Duodenal mucosa (tissue), 2 donors: Measurements from ENCODE around the gene AGAP3.

Source experiments
- H3K27ac ChIP-seq: one replicate; pipeline ENCODE4 v1.7.0; 2013; ENCODE audit warnings: low read depth, low read length
- H3K27me3 ChIP-seq, 2 donors: one replicate each; pipeline ENCODE4 v1.7.0; 2013; ENCODE audit warnings: low read length in 2 of 2, control low read depth in 1 of 2; ENCODE audit not compliant: insufficient read depth in 2 of 2, control insufficient read depth in 1 of 2
- H3K36me3 ChIP-seq, 2 donors: one replicate each; pipeline ENCODE4 v1.7.0; 2013; ENCODE audit warnings: low read length in 2 of 2, control low read depth in 1 of 2; ENCODE audit not compliant: insufficient read depth in 2 of 2, control insufficient read depth in 1 of 2
- H3K4me1 ChIP-seq, 2 donors: one replicate each; pipeline ENCODE4 v1.7.0; 2013; ENCODE audit warnings: low read length in 2 of 2, control low read depth in 1 of 2; ENCODE audit not compliant: insufficient read depth in 2 of 2, control insufficient read depth in 1 of 2
- H3K4me3 ChIP-seq, 2 donors: one replicate each; pipeline ENCODE4 v1.7.0; 2013; ENCODE audit warnings: low read length in 2 of 2, low read depth in 1 of 2
- H3K9ac ChIP-seq, 2 donors: one replicate each; pipeline ENCODE4 v1.7.0; 2013; ENCODE audit warnings: low read length in 2 of 2, low read depth in 1 of 2
- H3K9me3 ChIP-seq, 2 donors: one replicate each; pipeline ENCODE4 v1.7.0; 2013; ENCODE audit warnings: low read length in 2 of 2, control low read depth in 1 of 2; ENCODE audit not compliant: control insufficient read depth in 1 of 2

Gene AGAP3

GRCh38 chr7:151080522-151081169 lies 5.6 kb upstream of the AGAP3 start, which contains the start of gene FASTK:
FASTK (minus strand) TSS chr7:151080809; CDS start chr7:151080766, 43 bp downstream.
- Histone ChIP-seq H3K9me3 (no peaks in the 10 kb centered on the region), H3K36me3 (peaks cover 0 to 26% of the 10 kb centered on the region in 2 donors), H3K4me1 (peaks cover 31 to 50% of the 10 kb centered on the region in 2 donors), H3K4me3 (peak within 1 kb of the TSS; percentile 93 to 96), H3K27me3 (no peaks in the 10 kb centered on the region), H3K27ac (peak within 1 kb of the TSS; percentile 93), H3K9ac (peak within 1 kb of the TSS; percentile 89 to 90)

- H3K27ac ChIP-seq = peak overlapping the region; percentile 93
- H3K27me3 ChIP-seq = no peaks in the 10 kb centered on the region
- H3K9ac ChIP-seq = peak overlapping the region; percentile 64 to 89
- H3K4me1 ChIP-seq = peaks cover 31 to 54% of the 10 kb centered on the region in 2 donors
- H3K9me3 ChIP-seq = no peaks in the 10 kb centered on the region
- H3K36me3 ChIP-seq = peaks cover 0 to 19% of the 10 kb centered on the region in 2 donors
- H3K4me3 ChIP-seq = peak overlapping the region; percentile 93 to 96
Observed at GRCh38 chr7:151081170-151082101, 4.8 kb upstream of the AGAP3 start.

DNA sequence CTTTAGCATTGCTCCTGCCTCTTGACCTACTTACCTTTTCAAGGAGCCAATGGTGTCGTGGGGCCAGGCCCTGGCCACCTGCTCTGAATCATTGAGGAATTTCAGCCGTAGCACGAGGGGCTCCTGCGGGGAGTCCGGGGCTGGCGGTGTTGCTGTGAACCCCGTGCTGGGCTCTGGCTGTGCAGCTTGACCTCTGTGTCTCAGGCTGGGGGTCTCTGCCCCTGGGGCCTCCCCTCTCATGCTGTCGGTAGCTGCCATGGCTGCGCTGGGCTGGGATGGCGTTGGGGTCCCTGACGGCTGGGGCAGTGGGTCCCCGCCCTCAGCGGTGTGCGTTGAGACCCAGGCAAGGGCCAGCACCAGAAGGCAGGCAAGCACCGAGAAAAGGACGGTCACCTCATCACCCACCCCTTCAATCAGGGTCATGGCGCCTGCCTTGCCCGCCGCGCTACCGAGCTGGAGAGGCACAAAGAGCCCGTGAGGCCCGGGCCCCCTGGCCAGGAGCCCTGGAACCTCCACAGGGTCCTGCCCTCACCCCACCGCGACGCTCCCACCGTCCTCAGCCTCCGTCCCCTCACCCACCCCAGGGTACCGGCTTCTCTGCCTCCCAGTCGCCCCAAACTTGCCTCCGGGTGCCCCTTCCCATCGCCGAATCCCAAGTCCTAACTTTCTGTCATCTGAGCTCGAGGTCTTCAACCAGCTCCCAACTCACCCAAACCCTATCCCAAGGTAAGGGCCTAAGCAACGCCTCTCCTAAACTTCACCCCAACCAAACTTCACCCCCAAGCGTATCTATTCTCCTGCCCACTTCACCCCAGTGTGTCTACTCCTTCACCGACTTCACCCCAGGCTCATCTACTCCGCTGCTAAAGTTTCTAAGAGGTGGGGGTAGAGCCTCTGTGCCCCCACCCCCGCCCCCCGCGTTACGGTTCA lies 3.9 kb upstream of the AGAP3 start:
- no peaks in the 10 kb centered on the region for H3K27me3 ChIP-seq
- H3K9ac ChIP-seq = peak overlapping the region; percentile 45 to 89
- H3K4me1 ChIP-seq = peaks cover 31 to 54% of the 10 kb centered on the region in 2 donors
- peak overlapping the region; percentile 67 to 75 for H3K4me3 ChIP-seq
- H3K9me3 ChIP-seq = no peaks in the 10 kb centered on the region
- H3K36me3 ChIP-seq = peaks cover 0 to 13% of the 10 kb centered on the region in 2 donors
- H3K27ac ChIP-seq = peak overlapping the region; percentile 93

DNA sequence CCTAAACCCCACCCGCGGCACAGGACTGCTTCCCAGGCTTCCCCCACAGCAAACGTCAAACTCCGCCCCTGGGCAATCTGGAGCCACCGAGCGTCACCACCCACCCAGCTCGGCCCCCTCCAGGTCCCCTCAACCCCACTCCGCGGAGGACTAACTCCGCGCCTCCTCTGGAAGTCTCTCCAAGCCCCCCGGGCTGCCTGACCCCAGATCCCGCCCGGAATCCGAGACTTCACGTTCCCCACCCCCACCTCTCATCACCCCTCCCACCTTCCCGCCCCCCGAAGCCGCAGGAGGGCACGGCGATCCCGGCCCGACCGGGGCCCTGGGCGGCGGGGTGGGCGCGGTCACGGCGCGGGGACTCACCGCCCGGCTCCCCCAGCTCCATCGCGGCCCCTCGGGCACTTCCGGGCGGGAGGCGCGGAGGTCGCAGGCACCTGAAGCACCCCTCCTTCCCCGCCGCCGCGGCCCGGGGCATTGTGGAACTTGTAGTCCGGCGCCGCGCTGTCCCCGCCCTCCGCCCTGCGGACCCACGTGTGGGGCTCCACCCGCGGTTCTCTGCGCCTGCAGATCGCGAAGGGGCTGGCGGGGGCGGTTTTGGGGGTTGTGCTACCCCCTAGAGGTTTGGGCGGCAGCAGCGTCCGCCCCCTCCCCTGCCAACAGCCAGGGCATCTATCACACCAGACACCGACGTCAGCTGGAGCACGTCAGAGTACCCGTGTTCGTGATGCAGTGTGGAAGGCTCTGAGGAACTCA lies 3.0 kb upstream of the AGAP3 start, which contains the start of gene TMUB1:
Gene TMUB1, minus strand, starts transcription at position 423 of the 753 bp plus-strand sequence. CDS start 930 bp downstream, outside the sequence.
- H3K27me3 ChIP-seq = no peaks in the 10 kb centered on the region
- H3K36me3 ChIP-seq = peaks cover 0 to 9% of the 10 kb centered on the region in 2 donors
- peaks cover 39 to 56% of the 10 kb centered on the region in 2 donors for H3K4me1 ChIP-seq
- no peaks in the 10 kb centered on the region for H3K9me3 ChIP-seq
- H3K9ac ChIP-seq = peak within 1 kb of the TSS; percentile 47 to 89
- H3K27ac ChIP-seq = peak within 1 kb of the TSS; percentile 93
- H3K4me3 ChIP-seq = peak within 1 kb of the TSS; percentile 67 to 75

GRCh38 chr7:151083824-151084160 lies 2.5 kb upstream of the AGAP3 start:
- peaks cover 40 to 56% of the 10 kb centered on the region in 2 donors for H3K4me1 ChIP-seq
- H3K4me3 ChIP-seq = peak overlapping the region; percentile 67 to 75
- H3K36me3 ChIP-seq = peaks cover 0 to 4% of the 10 kb centered on the region in 2 donors
- H3K27me3 ChIP-seq = no peaks in the 10 kb centered on the region
- H3K9ac ChIP-seq = peak overlapping the region; percentile 4 to 89
- H3K9me3 ChIP-seq = no peaks in the 10 kb centered on the region
- H3K27ac ChIP-seq = no peak overlapping the region

DNA sequence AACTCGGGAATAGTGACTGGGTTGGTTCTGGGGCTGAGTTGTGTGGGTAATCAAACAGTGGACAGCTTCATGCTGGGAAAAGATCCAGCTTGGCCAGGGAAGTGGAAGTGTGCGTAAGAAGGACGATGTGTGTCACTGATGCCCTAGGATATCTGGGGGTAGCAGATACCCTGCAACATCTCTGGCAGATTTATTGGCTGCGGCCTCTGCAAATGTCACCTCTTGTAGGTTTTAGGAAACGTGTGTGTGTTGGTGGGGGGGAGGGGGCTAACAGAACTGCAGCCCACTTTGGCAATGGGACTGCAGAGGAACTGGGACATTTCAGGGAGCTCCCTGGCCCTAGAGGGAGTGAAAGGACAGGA lies 965 bp upstream of the AGAP3 start:
- Histone ChIP-seq H3K4me3 (peak overlapping the region in 1 of 2 donors; percentile 58), H3K9ac (peak overlapping the region; percentile 55 to 66), H3K27ac (peak overlapping the region; percentile 84), H3K9me3 (no peaks in the 10 kb centered on the region), H3K36me3 (no peaks in the 10 kb centered on the region), H3K27me3 (no peaks in the 10 kb centered on the region), H3K4me1 (peaks cover 28 to 54% of the 10 kb centered on the region in 2 donors)

GRCh38 chr7:151086802-151087244 lies 548 bp downstream of the AGAP3 start:
- peak overlapping the region; percentile 74 to 93 for H3K9ac ChIP-seq
- H3K27ac ChIP-seq = peak overlapping the region; percentile 70
- H3K27me3 ChIP-seq = no peaks in the 10 kb centered on the region
- H3K9me3 ChIP-seq = no peaks in the 10 kb centered on the region
- no peaks in the 10 kb centered on the region for H3K36me3 ChIP-seq
- H3K4me1 ChIP-seq = peaks cover 33 to 60% of the 10 kb centered on the region in 2 donors
- peak overlapping the region; percentile 76 to 90 for H3K4me3 ChIP-seq

DNA sequence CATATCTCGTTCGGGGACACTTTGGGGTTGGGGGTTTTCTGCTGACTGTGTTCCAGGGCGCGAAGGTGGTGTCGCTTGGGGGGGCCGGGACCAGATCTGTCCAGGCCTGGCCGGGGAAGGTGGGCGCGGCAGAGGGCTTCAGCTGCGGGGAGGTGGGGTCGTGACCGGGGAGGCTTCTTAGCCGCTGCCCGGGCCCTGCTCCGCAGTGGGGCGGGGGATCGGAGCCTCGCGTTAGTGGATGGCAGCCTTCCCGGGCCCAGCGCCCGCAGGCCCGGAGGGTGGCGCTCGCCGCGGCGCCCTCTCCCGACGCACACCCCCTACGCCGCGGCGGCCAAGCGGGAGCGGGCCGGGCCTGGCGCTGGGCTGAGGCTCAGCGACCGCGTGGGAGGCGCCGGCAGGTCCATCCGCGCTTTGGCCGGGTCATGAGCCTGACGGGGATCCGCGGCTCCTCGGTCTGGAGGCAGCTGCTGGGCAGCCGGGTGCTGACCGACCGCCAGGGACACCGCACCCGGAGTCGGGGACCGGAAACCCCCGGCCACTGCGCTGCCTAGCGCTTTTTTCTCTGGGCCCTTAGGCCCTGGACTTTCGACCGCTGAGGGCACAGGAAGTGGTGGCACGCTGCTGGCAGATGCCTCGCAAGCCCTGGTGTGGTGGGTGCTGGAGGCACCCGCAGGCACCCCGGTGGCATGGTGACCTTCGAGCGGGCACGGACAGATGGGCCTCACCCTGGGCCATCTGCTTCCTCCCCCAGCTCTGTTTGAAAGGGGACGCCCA lies 1.2 kb downstream of the AGAP3 start:
- no peaks in the 10 kb centered on the region for H3K9me3 ChIP-seq
- peaks cover 27 to 60% of the 10 kb centered on the region in 2 donors for H3K4me1 ChIP-seq
- H3K27ac ChIP-seq = peak overlapping the region; percentile 70
- H3K36me3 ChIP-seq = peaks cover 0 to 5% of the 10 kb centered on the region in 2 donors
- peak overlapping the region; percentile 76 to 90 for H3K4me3 ChIP-seq
- peak overlapping the region; percentile 74 to 93 for H3K9ac ChIP-seq
- H3K27me3 ChIP-seq = no peaks in the 10 kb centered on the region
